T1000 (cell line): ENCODE results near the gene THAP3.

ENCODE experiments used
- DNase-seq: peaks from one replicate; lab custom pipeline; 2025; ENCODE audit warnings: mixed read lengths; lab: John Stamatoyannopoulos, UW

Gene THAP3

DNA sequence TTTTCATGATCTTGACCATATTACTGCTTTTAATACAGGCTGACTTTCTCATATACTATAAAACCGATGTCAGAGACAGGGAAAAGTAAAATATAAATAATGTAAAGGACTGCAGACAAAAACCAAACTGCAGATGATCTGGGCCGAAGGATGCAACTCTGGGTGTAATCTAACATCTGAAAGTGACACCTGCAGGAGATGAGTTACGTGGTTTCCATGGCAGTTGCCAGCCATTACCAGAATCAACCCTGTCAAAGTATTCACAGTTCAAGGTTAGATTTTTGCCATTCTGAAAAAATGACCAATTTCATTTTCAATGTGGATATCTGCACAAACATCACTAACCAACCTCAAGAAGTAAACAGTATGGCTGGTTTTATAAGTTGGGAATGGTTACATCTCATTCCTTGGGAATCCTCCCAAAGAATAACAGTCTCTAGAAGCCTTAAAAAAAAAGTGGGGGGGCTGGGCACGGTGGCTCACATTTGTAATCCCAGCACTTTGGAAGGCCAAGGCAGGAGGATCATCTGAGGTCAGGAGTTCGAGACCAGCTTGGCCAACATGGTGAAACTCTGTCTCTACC, 49.2 kb downstream of the THAP3 start:
- DNase-seq: no peak

DNA sequence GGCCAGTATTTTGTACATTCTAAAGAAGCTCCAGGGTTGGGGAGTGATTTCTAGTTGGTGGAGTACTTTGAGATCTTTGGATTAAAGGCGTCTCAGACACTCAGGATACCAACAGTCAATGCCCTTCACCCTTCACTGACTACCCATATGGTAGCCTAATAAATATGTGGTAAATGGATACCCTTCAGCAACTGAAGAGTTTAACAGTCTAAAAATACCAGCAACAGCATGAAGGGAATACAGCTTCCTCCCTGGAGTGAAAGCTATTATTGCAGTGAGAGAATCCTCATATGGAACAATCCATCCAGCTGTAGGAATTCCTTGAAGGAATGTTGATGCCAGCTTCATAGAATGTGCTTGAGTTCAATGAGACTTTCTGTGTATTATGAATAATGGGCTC, 50.1 kb downstream of the THAP3 start:
- DNase-seq: no peak

- DNase-seq: no peak
Measured at GRCh38 chr1:6675941-6676340, 51.3 kb downstream of the THAP3 start.
